ENCODE data around the gene RUNX3. TPM values are rescaled to one million over a fixed set of nuclear protein-coding genes. Genes with fewer than 3 reads are reported as not detected.

RUNX3 gene
- total RNA-seq, 4 donors from 2014 or later: 0.26 to 1.7 (median 1.6) TPM; not detected in 1

- Histone ChIP-seq H3K36me3 (no peaks in the 10 kb centered on the region), H3K9me3 (no peaks in the 10 kb centered on the region), H3K4me1 (no peaks in the 10 kb centered on the region), H3K27me3 (no peaks in the 10 kb centered on the region), H3K4me3 (no peak overlapping the region), H3K27ac (no peak overlapping the region)
- intact Hi-C loops (cut with DNase I; ENCODE audit: low total_unique reads): no loop called here
- DNase-seq: no peak
- TF ChIP-seq, protein P1, sequence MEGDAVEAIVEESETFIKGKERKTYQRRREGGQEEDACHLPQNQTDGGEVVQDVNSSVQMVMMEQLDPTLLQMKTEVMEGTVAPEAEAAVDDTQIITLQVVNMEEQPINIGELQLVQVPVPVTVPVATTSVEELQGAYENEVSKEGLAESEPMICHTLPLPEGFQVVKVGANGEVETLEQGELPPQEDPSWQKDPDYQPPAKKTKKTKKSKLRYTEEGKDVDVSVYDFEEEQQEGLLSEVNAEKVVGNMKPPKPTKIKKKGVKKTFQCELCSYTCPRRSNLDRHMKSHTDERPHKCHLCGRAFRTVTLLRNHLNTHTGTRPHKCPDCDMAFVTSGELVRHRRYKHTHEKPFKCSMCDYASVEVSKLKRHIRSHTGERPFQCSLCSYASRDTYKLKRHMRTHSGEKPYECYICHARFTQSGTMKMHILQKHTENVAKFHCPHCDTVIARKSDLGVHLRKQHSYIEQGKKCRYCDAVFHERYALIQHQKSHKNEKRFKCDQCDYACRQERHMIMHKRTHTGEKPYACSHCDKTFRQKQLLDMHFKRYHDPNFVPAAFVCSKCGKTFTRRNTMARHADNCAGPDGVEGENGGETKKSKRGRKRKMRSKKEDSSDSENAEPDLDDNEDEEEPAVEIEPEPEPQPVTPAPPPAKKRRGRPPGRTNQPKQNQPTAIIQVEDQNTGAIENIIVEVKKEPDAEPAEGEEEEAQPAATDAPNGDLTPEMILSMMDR (IDR thresholded peaks at IDR 0.05): no peak
- no peak for TF ChIP-seq POLR2A (IDR thresholded peaks at IDR 0.05)
These were observed 9.7 kb upstream of the RUNX3 start for GRCh38 chr1:24939675-24940193.

DNA sequence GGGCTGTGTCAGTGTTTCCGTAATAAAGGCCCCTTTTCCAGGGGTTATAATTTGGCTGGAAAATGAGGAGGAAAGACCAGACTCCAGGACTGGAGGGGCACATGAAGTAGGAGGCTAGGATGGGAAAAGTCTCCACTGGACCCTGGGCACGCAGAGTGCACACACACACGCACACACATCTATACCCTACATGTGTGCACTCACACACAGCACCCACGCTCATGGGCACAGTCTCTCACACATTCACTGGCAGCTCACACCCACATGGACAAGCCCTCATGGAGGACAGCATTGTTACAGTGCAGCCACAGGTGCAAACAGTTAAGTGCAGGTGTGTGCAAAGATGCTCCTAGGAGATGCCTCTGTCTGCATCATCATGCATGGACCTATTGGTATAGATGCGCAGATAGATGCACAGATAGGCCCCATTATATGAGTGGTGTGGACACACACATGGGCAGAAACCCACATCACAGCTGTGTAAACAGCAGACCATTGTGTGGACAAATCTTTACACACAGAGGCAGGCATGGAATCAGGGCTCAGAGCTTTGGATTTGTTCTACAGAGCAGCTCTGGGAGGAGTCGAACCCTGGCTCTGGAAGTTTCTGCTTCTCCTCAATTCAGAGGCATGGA, 9.1 kb upstream of the RUNX3 start:
- no peaks in the 10 kb centered on the region for H3K9me3 ChIP-seq
- no peak overlapping the region for H3K4me3 ChIP-seq
- no peaks in the 10 kb centered on the region for H3K27me3 ChIP-seq
- no peak overlapping the region for H3K27ac ChIP-seq
- no peak for DNase-seq
- no peak for TF ChIP-seq POLR2A (IDR thresholded peaks at IDR 0.05)
- TF ChIP-seq, protein P1 (IDR thresholded peaks at IDR 0.05): no peak
- intact Hi-C loops (cut with DNase I; ENCODE audit: low total_unique reads): no loop called here
- H3K4me1 ChIP-seq: no peaks in the 10 kb centered on the region
- H3K36me3 ChIP-seq: no peaks in the 10 kb centered on the region

DNA sequence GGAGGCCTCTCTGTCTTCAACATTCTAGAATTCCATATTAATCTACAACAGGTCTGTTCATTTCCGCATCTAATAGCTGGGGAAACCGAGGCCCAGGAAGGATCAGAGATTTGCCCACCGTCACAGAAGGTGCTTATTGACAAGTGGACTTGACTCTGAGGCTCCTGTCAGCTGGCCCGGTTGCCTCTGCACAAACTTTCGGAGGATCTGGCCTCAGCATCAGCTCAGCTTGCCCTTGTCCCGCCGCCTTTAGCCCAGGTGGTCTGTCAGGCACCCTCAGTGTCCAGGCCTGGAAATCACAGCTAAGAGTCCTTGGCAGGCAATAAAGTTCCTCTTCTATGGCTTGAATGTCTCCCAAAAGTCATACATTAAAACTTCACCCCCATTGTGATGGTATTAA, 8.2 kb upstream of the RUNX3 start:
- intact Hi-C loops (cut with DNase I; ENCODE audit: low total_unique reads): no loop called here

DNA sequence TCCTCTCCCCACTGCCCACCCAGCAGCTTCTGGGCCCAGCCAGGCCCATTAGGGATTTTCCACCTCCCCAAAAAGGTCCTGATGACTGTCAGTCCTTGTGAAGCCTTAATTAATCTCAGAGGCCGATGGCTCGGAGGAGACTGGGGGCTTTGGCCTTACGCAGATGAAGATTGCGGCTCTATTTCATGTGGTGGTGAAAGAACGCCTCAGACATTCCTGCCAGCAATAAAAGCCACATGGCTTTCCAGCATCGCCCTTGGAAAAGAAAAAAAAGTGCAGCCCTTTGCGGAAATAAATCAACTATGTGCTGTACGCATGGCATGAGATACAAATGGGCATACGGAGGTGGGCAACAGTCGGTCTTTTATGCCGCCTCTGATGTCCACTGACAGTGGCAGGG, 6.6 kb upstream of the RUNX3 start:
- H3K27me3 ChIP-seq: peaks cover 7 to 9% of the 10 kb centered on the region in 2 donors

More for the DNA sequence above, 8.2 kb upstream of the RUNX3 start:
- Histone ChIP-seq H3K9me3 (no peaks in the 10 kb centered on the region), H3K27me3 (peaks cover 0 to 6% of the 10 kb centered on the region in 2 donors), H3K4me1 (no peaks in the 10 kb centered on the region), H3K36me3 (no peaks in the 10 kb centered on the region), H3K27ac (no peak overlapping the region), H3K4me3 (no peak overlapping the region)
- no peak for TF ChIP-seq POLR2A (IDR thresholded peaks at IDR 0.05)
- TF ChIP-seq, protein P1 (IDR thresholded peaks at IDR 0.05): no peak
- no peak for DNase-seq

More for the DNA sequence above, 6.6 kb upstream of the RUNX3 start:
- Histone ChIP-seq H3K27ac (no peak overlapping the region), H3K36me3 (no peaks in the 10 kb centered on the region), H3K4me3 (no peak overlapping the region), H3K9me3 (no peaks in the 10 kb centered on the region), H3K4me1 (peaks cover 0 to 6% of the 10 kb centered on the region in 2 donors)
- no peak for DNase-seq
- intact Hi-C loops (cut with DNase I; ENCODE audit: low total_unique reads): no loop called here
- TF ChIP-seq POLR2A (IDR thresholded peaks at IDR 0.05): no peak
- TF ChIP-seq, protein P1 (IDR thresholded peaks at IDR 0.05): no peak

Measured in uterus (tissue), 4 donors.